ENCODE data around the gene FBXL13. TPM values are rescaled to one million over a fixed set of nuclear protein-coding genes. Genes with fewer than 3 reads are reported as not detected.

The FBXL13 gene
- total and polyA plus RNA-seq, 2 of the 8 experiments (the other 6 are each of a cell fraction or from before 2014, with no cell fraction given) = 1.2 to 2.8 TPM

- ChIA-PET CTCF (ENCODE audit: partially characterized antibody) (interaction anchor here (1.1 to 1.9 kb wide), 3 partner anchors 10 to 230 kb away, joined by 3 to 5 read pairs (median 5); no protein-coding TSS in a partner anchor), POLR2A (ENCODE audit: partially characterized antibody) (no interaction called here)
- Histone ChIP-seq H2AK5ac (ENCODE audit: low read depth, low read length) (no peak overlapping the region), H3K79me2 (ENCODE audit: control insufficient read depth in 1 of 2, insufficient read depth in 2 of 2, low read length in 2 of 2) (no peaks in the 10 kb centered on the region), H3K18ac (ENCODE audit: extremely low read depth, low read length) (no peak overlapping the region), H3K36me3 (ENCODE audit: control insufficient read depth in 2 of 4, insufficient read depth in 4 of 4, low read length in 3 of 4) (0 out of 8 replicates have a peak, but pooled peaks cover 0 to 3% (median 0%) of the 10 kb centered on the region in 4 experiments), H3K27me3 (replicated peaks in 1 of 4; ENCODE audit: control insufficient read depth in 3 of 4, extremely low read depth in 1 of 4, insufficient read depth in 3 of 4, low read length in 3 of 4) (peaks cover 0 to 1% (median 0%) of the 10 kb centered on the region in 4 experiments; a peak in 1 of 7 replicates), H2BK15ac (ENCODE audit: low read length) (no peak overlapping the region), H3K14ac (ENCODE audit: insufficient read length) (no peak overlapping the region), H3K4me3 (ENCODE audit: extremely low read depth in 1 of 4, insufficient read depth in 2 of 4, low read depth in 3 of 4, low read length in 4 of 4) (no peak overlapping the region), H3K79me1 (ENCODE audit: low read depth, low read length) (no peaks in the 10 kb centered on the region), H3K4me2 (ENCODE audit: insufficient read depth in 1 of 2, low read depth in 2 of 2, low read length in 2 of 2) (no peak overlapping the region), H4K91ac (replicated peaks; ENCODE audit: insufficient read length, low read length) (no peak overlapping the region), H2BK12ac (ENCODE audit: low read depth, low read length) (no peak overlapping the region), H3K23ac (ENCODE audit: insufficient read length) (no peak overlapping the region), H2BK20ac (ENCODE audit: low read length) (no peak overlapping the region), H4K8ac (ENCODE audit: extremely low read depth, insufficient read depth, low read length) (no peak overlapping the region), H2AFZ (ENCODE audit: low read length) (no peak overlapping the region), H3K23me2 (ENCODE audit: low read depth, low read length) (no peaks in the 10 kb centered on the region), H3K4me1 (replicated peaks in 1 of 4; ENCODE audit: control insufficient read depth in 3 of 4, insufficient read depth in 4 of 4, low read length in 3 of 4) (peaks cover 0 to 5% (median 2%) of the 10 kb centered on the region in 4 experiments; a peak in 2 of 7 replicates), H2BK5ac (ENCODE audit: low read depth, low read length) (no peak overlapping the region), H4K5ac (ENCODE audit: insufficient read length, low read depth, low read length) (no peak overlapping the region), H2BK120ac (replicated peaks; ENCODE audit: low read depth, low read length) (no peak overlapping the region), H3K9ac (replicated peaks in 1 of 4; ENCODE audit: extremely low read depth in 1 of 4, low read depth in 3 of 4, low read length in 3 of 4) (no peak overlapping the region), H3K56ac (replicated peaks; ENCODE audit: insufficient read length, low read depth, low read length) (no peak overlapping the region), H3K27ac (ENCODE audit: low read depth, low read length) (no peak overlapping the region), H3K9me3 (ENCODE audit: insufficient read depth in 2 of 2, low read depth in 1 of 2, low read length in 1 of 2) (no peaks in the 10 kb centered on the region), H3K4ac (replicated peaks; ENCODE audit: insufficient read length, low read depth, low read length) (no peak overlapping the region), H4K20me1 (replicated peaks in 1 of 2; ENCODE audit: control insufficient read depth in 1 of 2, insufficient read depth in 2 of 2, low read length in 2 of 2) (no peaks in the 10 kb centered on the region)
- 85% methylated on average over 5 of the region's 5 CpGs; no CpG with 5 or more reads in 1 of the 2 experiments for WGBS, 2 experiments (ENCODE audit: extremely low coverage in 1 of 2, insufficient coverage in 1 of 2, insufficient read length in 1 of 2, insufficient replicate concordance in 2 of 2, low coverage in 1 of 2, low lambda C conversion rate in 2 of 2, missing lambda C conversion rate in 1 of 2)
- FAIRE-seq (no peak), DNase-seq (ENCODE audit: low read depth in 1 of 2, low spot score in 2 of 2) (no peak)
- TF ChIP-seq SIRT6 (IDR thresholded peaks at IDR 0.05; ENCODE audit: low read length) (no peak), CTBP2 (IDR thresholded peaks at IDR 0.05; ENCODE audit: borderline replicate concordance, insufficient read depth, insufficient read length, low read length) (no peak), PHF8 (conservative IDR thresholded peaks at IDR 0.05; ENCODE audit: low read depth, low read length) (no peak), RXRA (IDR thresholded peaks at IDR 0.05; ENCODE audit: insufficient read depth, low read depth, low read length) (no peak), JUN (IDR thresholded peaks at IDR 0.05; ENCODE audit: low read depth, low read length) (no peak), RFX5 (IDR thresholded peaks at IDR 0.05; ENCODE audit: borderline replicate concordance, low read depth, low read length) (no peak), BRCA1 (IDR thresholded peaks at IDR 0.05; ENCODE audit: low read depth, low read length) (no peak), POU5F1 (IDR thresholded peaks at IDR 0.05; ENCODE audit: low read depth, low read length) (no peak), SP4 (IDR thresholded peaks at IDR 0.05; ENCODE audit: low read length) (no peak), POLR2AphosphoS5 (IDR thresholded peaks at IDR 0.05; ENCODE audit: low read depth, low read length) (no peak), USF2 (IDR thresholded peaks at IDR 0.05; ENCODE audit: low read length) (no peak), JUND (IDR thresholded peaks at IDR 0.05; ENCODE audit: low read length) (no peak), SRF (IDR thresholded peaks at IDR 0.05; ENCODE audit: low read depth, low read length) (no peak), KDM4A (IDR thresholded peaks at IDR 0.05; ENCODE audit: low read depth, low read length, severe bottlenecking) (no peak)
Observed at GRCh38 chr7:102833343-102833742, 241.3 kb downstream of the FBXL13 start.

Measured in H1 (cell line).